GDM1 (cell line): ENCODE data around the gene ALKAL2.

Source experiments
- DNase-seq: peaks from one replicate; lab custom pipeline; 2025; lab: John Stamatoyannopoulos, UW

ALKAL2 gene

DNA sequence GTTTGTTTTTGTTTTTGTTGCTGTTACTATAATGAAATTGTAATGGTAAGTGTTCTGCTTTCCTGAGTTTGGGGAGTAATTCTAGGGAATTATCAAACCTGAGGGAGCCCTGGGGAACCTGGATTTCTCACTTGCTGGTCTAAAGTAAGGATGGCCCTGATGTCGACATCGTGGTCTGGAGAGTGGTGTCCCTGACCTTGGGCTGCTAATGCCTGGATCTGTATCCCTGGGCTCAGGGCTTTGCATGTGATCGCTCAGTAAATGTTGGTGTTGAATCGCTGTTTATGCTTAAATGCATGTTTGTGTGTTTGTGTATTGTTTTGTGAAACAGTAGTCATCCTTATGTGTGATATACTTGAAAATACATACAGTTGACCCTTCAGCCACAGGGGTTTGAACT is 17.0 kb downstream of the ALKAL2 start:
- no peak for DNase-seq

DNA sequence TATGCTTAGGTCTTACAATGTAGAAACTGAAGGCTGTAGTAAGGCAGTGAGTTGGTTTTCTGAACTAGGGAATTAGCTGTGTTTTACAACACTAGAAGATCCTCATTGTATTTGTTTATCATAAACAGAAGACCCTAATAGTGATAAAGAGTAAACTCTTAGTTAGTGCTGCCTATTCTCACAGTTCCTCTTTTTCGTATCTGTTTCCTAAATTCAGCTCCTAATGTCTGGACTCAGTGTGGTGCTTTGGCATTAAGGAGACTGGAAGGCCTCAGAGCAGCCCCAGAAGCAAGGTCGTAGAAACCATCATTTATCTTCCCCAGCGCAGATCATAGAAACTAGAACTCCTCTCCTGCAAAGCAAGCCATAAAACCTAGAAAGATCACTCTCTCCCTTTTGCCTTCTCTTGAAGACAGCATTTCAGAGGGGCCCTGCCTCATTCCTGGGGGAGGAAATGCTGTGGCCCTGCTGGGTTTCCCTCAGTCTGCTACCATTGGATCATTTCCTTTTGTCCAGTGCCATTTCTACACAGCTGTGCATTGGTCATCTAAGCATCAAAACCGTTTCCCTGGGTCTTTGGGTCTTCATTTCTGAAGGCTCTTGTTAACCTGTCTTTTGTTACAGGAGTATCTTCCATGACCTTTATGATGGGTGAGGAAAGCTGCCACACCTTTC is 18.4 kb downstream of the ALKAL2 start:
- DNase-seq = no peak

DNA sequence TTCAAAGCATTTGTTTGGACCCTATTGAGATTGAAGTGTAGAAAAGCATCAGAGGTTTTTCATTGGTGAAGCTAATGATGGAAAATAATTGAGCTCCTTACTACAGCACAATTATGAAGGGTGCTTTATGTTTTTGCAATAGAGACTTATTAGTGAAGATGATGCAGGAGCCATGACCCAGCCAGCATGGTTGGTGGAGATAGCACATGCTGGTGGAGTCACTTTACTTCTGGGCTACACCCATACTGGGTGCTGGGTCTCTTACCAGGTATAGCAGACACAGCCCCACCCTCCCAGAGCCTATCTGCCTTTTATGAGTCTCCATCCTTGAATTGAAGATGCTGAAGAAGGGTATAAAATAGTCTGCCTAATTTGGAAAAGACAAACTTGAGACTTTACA is 19.6 kb downstream of the ALKAL2 start:
- DNase-seq = no peak

DNA sequence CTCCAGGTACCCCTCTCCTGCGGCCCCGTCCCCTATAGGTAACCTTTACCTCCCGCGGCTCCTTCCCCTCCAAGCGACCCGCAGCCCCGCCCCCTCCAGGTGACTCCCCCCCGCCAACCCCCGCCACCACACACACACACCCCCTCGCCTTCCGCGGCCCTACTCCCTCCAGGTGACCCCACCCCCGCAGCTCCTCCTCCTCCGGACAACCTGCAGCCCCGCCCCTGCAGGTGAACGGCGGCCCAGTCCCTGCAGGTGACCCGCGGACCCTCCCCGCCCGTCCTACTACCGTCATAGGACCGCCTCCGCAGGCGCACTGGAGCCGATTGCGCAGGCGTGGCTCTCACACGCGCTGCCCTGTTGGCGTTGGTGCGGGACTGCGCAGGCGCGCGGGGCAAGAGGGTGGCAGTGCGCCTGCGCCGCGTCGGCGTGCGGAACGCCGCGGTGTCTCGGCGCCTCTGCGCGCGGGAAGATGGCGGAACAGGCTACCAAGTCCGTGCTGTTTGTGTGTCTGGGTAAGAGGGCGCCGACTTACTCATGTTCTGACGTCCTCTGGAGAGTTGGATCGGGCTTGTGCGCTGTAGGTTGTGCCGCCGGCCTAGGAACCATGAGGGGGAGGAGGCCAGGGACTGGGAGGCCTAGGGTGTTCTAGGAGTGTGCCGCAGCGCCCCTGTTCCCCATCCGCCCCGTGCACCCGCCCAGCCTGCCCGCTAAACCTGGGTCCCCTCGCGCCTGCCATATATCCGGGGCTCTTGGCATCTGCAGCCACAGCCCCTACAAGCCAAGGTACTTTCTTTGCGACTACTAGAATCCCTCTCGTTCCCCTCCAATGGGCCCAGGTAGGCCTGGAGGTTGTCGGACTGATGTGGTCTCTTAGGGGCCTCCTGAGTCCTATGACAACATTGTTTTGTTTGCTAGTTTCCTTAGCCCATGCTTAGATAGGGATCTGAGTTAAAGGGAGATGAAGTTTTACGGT is 23.1 kb downstream of the ALKAL2 start, which contains the start of gene ACP1:
Gene ACP1, plus strand, starts transcription at position 455 of the 976 bp plus-strand sequence. Its CDS starts 18 bp downstream, at position 473.
- peak; percentile 96 for DNase-seq

DNA sequence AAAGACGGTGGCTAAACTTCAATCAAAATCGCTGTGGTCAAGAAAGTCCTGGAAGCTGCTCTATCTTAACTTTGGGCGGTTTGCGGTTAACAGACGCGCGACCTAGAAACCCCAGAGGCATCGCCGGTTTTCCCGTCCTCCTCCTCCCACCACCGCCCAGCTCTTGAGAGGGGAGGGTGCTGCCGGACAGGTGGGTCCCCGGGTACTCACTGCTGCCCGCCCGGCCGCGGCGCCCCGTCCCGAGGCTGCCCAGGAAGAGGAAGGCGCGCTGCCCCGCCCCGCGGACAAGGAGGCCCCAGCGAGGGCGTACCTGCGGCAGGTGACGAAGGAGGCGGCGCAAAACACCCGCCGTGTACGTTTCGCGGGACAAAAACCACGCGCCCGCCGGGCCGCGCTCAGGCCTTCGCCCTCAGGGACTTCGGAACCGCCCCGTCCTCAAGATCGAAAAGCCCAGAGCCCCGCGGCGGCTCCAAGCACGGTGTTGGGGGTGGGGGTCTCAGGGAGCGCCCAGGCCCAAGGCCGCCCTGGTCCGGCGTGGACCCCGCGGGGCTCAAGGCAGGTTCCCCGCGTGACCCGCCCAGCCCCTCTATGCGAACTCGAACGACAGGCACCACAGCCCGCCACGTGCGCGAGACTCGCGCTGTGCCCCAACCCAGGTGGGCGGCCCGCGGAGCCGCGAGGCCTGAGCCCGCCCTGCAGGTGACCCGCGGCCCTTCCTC is 24.0 kb downstream of the ALKAL2 start, which contains the start of gene SH3YL1:
Gene SH3YL1, minus strand, starts transcription at position 259 of the 719 bp plus-strand sequence. Its CDS starts 48 bp downstream, at position 211.
- no peak for DNase-seq

DNA sequence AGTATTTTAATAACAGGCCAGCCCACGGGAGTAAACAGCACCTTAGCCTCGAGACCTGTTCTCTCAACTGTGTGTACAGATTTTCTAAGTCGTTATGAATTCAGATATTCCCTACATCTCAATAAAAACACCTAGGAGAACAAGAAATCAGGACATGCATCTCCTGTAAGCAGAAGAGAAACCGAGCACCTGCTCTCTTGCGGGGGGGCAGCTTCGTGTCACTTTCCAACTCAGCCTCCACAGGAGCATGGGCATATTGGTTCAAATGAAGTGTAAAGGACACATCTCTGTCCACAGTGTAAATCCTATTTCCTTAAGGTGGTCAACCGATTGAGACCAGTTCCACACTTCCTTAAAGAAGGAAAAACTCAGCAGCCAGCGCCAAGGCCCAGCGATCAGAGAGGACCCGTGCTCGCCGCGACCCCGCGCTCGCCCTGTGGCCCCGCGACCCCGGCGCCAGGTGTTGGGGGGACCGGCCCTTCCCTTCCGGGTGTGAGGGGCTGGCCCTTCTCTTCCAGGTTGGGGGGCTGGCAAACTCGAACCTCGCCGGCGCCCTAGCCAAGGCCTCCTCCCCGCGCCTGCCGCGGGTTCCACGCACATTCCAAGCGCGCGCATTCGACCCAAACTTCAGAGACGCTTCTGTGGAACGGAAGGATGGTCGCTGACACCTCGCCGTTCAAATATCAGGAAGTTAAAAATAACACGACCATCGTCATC is 24.7 kb downstream of the ALKAL2 start:
- DNase-seq = no peak

DNA sequence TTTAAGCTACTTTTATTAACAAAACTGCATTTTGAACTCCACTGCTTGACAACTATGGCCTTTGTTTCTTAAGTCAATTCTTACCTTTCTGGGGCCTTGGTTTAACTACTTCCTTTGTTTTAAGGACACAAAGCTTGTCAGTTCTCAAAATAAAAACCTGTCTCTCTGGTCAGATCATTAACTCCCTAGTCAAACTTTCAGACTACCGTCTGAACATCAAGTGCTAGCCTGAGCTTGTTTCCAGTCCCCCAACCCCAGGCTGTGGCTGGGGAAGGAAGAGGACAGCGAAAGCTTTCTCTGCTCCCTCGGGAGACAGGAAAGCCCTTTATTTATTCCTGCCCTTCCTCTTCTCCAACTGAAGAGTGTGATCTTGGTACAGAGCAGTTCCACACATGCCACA is 25.8 kb downstream of the ALKAL2 start:
- DNase-seq = no peak

DNA sequence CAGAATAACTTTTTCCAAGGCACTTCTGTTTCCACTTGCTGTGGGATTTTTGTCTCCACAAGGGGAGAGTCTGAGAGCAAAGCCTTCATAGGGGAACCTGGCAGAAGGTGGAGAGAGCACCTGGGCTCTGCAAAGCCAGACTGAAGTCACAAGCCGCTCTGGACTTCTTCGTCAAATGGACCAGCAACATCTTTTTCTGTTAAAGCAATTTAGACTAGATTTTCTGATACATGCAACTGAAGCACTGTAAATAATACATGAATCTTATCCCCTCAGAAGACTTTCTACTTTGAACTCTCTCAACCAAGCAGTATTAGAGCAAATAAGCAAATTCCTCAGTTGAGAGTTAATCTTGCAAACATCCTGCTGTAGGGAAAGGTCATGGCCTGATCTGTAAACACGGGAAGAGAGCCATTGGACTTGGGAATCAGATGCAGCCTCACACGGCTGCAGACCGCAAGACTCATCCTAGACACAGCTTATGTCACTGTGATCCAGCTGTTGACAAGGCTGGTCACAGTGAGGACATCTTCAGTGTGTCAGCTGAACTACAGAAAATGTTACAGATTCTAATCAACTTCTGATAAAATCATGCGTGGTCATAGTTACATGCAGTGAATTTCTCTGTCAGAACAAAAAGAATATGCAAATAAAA is 27.3 kb downstream of the ALKAL2 start:
- no peak for DNase-seq

DNA sequence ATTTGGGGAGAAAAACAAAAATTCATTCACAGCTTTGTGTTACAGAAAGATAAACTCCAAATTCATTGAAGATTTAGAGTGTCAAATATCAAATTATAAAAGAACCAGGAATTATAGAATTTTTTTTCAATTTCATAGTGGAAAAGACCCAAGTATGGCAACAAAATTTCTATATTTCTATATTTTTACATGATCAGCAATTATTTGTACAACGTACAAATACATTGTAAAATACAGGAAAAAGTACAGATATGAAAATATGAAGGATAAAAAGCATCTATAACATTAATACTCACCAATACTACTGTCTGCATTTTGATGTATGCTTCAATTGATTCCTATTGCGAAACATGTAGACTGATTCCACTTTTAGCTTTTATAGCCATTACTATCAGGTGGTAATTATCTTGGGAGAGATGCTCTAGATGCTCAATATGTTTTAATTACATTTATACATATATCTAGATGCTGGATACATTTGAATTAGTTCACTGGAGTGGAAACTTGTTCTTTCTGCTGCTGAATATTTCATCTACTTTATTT is 28.0 kb downstream of the ALKAL2 start:
- DNase-seq = no peak

DNA sequence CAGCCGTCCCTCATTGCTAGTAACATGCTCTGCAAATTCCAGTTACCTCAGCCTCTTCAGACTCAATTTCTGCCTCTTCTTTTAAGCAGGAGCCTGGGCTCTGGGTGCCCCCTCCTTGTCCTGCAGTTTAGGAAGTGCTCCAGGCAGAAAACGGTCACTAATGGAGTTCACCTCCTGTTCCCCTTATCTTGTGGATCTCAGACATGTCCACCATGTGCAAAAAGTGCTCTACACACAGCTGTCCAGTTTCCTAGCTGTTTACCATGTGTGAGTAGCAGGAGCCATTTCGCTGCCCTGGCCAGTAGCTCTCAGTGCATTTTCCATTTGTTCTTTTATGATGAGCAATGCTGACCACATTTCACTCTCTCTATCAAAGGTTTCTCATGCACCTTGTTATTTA is 29.0 kb downstream of the ALKAL2 start:
- DNase-seq = no peak

DNA sequence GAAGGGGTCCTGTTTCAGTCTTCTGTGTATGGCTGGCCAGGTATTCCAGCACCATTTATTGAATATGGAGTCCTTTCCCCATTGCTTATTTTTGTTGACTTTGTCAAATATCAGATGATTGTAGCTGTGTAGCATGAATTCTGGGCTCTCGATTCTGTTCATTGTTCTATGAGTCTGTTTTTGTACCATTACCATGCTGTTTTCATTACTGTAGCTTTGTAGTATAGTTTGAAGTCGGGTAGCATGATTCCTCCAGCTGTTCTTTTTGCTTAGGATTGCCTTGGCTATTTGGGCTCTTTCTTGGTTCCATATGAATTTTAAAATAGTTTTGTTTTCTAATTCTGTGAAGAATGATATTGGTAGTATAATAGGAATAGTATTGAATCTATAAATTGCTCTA is 30.0 kb downstream of the ALKAL2 start:
- no peak for DNase-seq

DNA sequence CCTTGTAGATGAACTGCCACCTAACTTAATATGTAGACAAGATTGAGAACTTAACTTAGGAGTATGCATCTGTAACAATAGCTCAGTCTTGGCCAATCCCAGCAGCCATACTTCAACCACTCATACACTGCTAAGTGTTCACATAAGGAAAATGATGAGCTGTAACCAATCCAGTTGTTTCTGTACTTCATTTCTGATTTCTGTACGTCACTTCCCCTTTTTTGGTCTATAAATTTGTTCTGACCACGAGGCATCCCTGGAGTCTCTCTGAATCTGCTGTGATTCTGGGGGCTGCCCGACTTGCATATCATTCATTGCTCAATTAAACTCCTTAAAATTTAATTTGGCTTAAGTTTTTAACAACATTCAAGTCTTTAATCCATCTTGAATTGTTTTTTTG is 30.5 kb downstream of the ALKAL2 start:
- no peak for DNase-seq

DNA sequence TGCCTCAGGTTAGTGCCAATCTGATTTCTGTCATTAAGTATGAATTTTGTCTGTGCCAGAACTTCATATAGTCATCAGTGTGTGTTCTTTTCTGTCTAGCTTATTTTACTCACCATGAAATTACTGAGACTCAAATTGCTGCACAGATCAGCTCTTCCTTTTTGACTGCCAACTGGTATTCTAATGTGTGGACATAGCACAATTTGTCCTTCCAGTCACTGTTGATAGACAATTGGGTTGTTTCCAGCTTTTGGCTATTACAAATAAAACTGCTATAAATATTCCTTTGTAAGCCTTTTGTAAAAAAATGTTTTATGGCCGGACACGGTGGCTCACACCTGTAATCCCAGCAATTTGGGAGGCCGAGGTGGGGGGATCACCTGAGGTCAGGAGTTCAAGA is 31.8 kb downstream of the ALKAL2 start:
- no peak for DNase-seq

DNA sequence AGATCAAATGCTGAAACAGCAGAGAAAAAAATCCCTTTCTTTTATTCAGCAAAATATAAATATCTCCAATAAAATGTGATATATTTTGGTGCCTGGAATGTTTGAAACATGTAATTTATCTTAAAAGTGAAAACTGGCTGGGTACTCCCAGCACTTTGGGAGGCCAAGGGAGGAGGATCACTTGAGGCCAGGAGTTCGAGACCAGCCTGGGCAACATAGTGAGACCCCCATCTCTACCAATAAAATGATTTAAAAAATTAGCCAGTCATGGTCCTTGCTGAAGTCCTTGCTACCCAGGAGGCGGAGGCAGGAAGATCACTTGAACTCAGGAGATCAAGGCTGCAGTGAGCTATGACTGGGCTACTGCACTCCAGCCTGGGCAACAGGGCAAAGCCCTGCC is 32.7 kb downstream of the ALKAL2 start:
- no peak for DNase-seq

DNA sequence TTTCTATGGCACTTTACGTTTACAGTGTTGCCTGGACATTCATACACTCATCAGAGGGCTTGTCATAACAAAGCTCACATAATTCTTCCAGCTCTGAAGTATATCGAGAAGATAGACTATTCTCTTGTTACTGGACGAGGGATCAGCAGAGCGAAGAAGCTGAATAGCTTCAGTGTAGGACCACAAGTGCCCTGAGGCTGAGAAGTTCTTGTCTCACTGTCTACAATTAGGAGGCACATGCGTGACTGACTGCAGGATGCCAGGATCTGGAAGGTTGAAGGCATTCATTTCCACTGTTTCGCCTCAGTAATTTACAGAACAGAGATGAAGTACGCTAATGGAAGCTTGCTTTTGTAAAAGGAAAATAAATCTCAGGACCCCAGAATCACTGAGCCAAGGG is 33.6 kb downstream of the ALKAL2 start:
- no peak for DNase-seq

DNA sequence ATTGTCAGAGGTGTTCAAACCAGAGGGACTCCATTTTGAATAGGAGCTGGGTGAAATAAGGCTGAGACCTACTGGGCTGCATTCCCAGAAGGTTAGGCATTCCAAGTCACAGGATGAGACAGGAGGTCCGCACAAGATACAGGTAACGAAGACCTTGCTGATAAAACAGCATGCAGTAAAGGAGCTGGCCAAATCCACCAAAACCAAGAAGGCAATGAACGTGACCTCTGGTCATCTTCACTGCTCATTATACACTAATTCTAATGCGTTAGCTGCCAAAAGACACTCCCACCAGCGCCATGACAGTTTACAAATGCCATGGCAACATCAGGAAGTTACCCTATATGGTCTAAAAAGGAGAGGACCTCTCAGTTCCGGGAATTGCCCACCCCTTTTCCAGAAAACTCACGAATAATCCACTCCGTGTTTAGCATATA is 34.7 kb downstream of the ALKAL2 start:
- no peak for DNase-seq

DNA sequence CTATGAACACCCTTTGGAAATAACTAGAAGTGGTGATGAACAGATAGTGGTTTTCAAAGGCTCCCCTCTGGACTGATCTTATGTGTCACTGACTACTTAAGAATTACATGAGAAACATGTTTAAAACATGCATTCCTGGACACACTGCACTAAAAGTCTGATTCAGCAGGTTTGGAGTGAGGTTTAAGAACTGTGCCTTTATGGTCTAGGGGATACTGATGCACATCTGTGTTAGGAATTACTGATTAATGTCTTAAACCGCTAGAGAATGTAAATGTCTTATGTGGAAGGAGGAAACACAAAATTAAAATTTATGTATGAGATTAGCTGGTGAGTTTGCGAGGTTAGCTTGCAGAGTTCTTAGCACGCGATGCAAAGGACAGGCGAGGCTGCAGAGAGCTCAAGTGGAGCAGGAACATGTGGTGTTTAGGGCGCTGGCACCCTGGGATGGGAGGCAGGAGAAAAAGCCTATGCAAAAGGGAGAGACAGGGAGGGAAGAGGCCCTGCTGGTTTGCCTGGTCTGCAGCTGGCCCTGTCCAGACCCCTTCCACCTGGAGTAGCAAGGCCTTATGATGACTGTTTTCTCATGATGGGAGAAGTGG is 35.8 kb downstream of the ALKAL2 start:
- DNase-seq = no peak

DNA sequence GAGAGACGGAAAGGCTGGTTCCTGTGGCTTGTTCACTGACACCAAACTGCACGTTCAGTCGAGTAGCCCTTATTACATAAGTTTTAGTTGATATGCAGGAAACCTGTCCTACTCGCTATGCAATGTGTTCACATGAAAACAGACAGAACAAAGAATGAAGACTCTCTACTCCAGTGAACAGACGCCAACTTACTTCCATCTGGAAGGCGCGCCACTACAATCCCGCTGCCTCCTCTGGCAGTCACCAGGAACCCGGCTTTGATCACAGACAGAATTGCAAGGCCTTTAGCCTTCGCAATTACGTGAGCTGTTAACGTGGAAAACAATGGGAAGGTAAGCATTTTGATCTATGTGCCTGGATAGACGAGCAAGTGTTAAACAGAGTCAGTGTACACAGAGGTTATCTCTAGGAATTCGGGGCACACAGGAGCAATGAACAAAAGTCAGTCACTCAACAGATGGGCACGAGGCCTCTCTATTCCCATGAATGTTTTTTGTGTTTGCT is 38.3 kb downstream of the ALKAL2 start:
- no peak for DNase-seq

DNA sequence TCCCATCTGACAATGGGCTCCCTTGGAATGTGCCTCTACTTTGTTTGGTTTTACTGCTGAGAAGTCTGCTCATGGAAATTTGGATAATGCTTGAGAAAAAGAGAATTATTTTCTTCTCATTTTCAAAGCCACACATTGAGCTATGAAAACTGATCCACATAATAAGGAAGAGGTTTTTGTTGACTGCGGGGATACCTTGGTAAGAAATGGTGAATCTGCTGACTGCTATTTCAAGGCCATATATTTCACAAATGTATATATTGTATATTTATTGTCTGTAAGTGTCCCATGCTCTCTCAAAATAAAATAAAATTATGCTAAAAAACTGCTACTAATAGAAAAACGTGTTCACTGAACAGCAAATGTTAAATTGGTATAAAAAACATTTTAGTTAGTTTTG is 39.2 kb downstream of the ALKAL2 start:
- no peak for DNase-seq

DNA sequence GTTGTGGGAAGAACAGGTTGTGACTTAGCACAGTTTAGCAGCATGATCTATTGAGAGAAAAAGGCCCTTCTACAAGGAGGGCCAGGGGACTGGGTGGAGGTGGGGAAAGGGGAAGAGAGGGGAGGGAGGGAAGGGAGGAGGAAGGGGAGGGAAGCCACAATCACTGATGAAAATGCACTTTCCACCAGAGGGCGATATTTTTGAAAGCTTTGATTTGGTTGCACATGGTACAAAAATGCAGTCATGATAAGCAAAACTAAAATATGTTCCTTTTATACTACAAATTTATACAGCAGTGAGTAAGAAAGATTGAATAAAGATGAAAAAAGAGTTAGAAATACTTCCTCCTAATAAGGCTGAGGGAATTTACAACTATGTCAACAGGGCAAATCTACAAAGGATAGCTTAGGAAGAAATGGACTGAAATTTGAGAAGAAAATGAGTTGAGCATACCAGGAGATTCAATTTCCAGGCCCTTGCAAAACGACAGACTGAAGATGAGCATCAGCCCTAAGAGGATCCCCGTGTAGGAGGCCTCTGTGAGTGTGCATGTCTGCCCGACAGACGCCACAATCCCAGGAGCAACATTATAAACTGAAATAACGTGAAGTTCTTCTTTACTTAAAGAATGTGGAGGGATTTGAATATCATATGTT is 41.3 kb downstream of the ALKAL2 start:
- peak; percentile 54 for DNase-seq
